ENCODE data around the gene MAPKAP1.

MAPKAP1 gene

GRCh38 chr9:125483697-125484096 lies 223.3 kb downstream of the MAPKAP1 start:
- H3K27me3 ChIP-seq (ENCODE audit: insufficient read depth, low read length), result no peaks in the 10 kb centered on the region

GRCh38 chr9:125479846-125480615 lies 227.0 kb downstream of the MAPKAP1 start:
- Histone ChIP-seq H3K27me3 (ENCODE audit: insufficient read depth, low read length) (no peaks in the 10 kb centered on the region), H2BK12ac (ENCODE audit: low read length) (no peak overlapping the region), H3K4me1 (ENCODE audit: control insufficient read depth in 1 of 2, insufficient read depth in 2 of 2, low read length in 2 of 2) (peaks cover 8 to 21% of the 10 kb centered on the region in 2 experiments), H3K79me2 (ENCODE audit: control insufficient read depth, insufficient read depth, low read length, poor library complexity) (no peaks in the 10 kb centered on the region), H3K18ac (ENCODE audit: low read length) (no peak overlapping the region), H3K9ac (ENCODE audit: low read length) (no peak overlapping the region), H2AFZ (ENCODE audit: insufficient read depth, low read length, poor library complexity) (no peak overlapping the region), H3K23ac (ENCODE audit: low read length) (no peak overlapping the region), H3K79me1 (ENCODE audit: low read length) (peaks cover 2% of the 10 kb centered on the region), H3K4me2 (ENCODE audit: low read length) (no peak overlapping the region), H3K36me3 (ENCODE audit: control insufficient read depth in 1 of 2, insufficient read depth in 2 of 2, low read length in 2 of 2) (peaks cover 0 to 2% of the 10 kb centered on the region in 2 experiments), H3K4me3 (ENCODE audit: low read depth, low read length) (no peak overlapping the region), H3K14ac (ENCODE audit: low read length) (no peak overlapping the region), H3K4ac (ENCODE audit: low read depth, low read length) (no peak overlapping the region), H4K91ac (ENCODE audit: low read depth, low read length) (no peak overlapping the region), H2BK120ac (ENCODE audit: insufficient read depth, low read length, poor library complexity) (no peak overlapping the region), H3K27ac (ENCODE audit: low read depth, low read length) (no peak overlapping the region), H2BK5ac (ENCODE audit: low read depth, low read length, poor library complexity) (no peak overlapping the region), H4K12ac (ENCODE audit: low read depth, low read length) (no peak overlapping the region), H2AK5ac (ENCODE audit: low read length) (no peak overlapping the region), H4K8ac (ENCODE audit: low read depth, low read length) (no peak overlapping the region), H3K9me3 (ENCODE audit: insufficient read depth, low read depth, low read length) (no peaks in the 10 kb centered on the region)
- no CpG with 5 or more reads among the region's 7 CpGs for WGBS (ENCODE audit: extremely low coverage, insufficient coverage, insufficient read length)
- peak in 1 of 2 donors; percentile 17 for DNase-seq

More at GRCh38 chr9:125483697-125484096, 223.3 kb downstream of the MAPKAP1 start:
- Histone ChIP-seq H4K8ac (ENCODE audit: low read depth, low read length) (no peak overlapping the region), H3K9ac (ENCODE audit: low read length) (no peak overlapping the region), H4K91ac (ENCODE audit: low read depth, low read length) (no peak overlapping the region), H2BK120ac (ENCODE audit: insufficient read depth, low read length, poor library complexity) (no peak overlapping the region), H3K4me1 (ENCODE audit: control insufficient read depth in 1 of 2, insufficient read depth in 2 of 2, low read length in 2 of 2) (peaks cover 6% of the 10 kb centered on the region in 2 experiments), H3K4ac (ENCODE audit: low read depth, low read length) (no peak overlapping the region), H3K4me2 (ENCODE audit: low read length) (no peak overlapping the region), H2AK5ac (ENCODE audit: low read length) (no peak overlapping the region), H3K14ac (ENCODE audit: low read length) (no peak overlapping the region), H3K79me2 (ENCODE audit: control insufficient read depth, insufficient read depth, low read length, poor library complexity) (no peaks in the 10 kb centered on the region), H2BK12ac (ENCODE audit: low read length) (no peak overlapping the region), H3K9me3 (ENCODE audit: insufficient read depth, low read depth, low read length) (no peaks in the 10 kb centered on the region), H2AFZ (ENCODE audit: insufficient read depth, low read length, poor library complexity) (no peak overlapping the region), H3K4me3 (ENCODE audit: low read depth, low read length) (no peak overlapping the region), H2BK5ac (ENCODE audit: low read depth, low read length, poor library complexity) (no peak overlapping the region), H4K12ac (ENCODE audit: low read depth, low read length) (no peak overlapping the region), H3K27ac (ENCODE audit: low read depth, low read length) (no peak overlapping the region), H3K18ac (ENCODE audit: low read length) (no peak overlapping the region), H3K23ac (ENCODE audit: low read length) (no peak overlapping the region), H3K79me1 (ENCODE audit: low read length) (no peaks in the 10 kb centered on the region), H3K36me3 (ENCODE audit: control insufficient read depth in 1 of 2, insufficient read depth in 2 of 2, low read length in 2 of 2) (peaks cover 0 to 2% of the 10 kb centered on the region in 2 experiments)
- WGBS (ENCODE audit: extremely low coverage, insufficient coverage, insufficient read length), result no CpG with 5 or more reads among the region's 2 CpGs
- no peak for DNase-seq

DNA sequence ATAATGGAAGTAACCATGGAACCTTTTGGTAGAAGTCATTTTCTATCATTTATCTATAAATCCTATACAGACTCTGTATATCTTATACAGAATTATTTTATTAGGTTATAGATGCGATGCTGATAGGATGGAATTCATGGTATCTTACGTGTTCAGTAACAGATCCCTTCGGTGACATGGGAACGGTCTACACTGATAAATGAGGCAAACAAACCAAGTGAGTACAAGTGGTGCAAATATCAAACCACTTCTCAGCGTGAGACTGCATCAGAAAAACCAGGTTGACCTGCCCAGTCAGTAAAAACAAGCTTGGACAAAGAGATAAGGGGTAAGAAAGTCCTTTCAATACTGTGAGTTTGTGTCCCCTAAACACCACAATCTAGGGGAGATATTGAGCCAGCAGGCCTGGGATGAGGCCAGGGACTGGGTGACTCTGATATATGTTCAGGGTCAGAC lies 229.9 kb downstream of the MAPKAP1 start:
- H3K4me3 ChIP-seq (ENCODE audit: low read depth, low read length), result no peak overlapping the region
- H3K36me3 ChIP-seq (ENCODE audit: control insufficient read depth in 1 of 2, insufficient read depth in 2 of 2, low read length in 2 of 2), result peaks cover 0 to 2% of the 10 kb centered on the region in 2 experiments
- no peak overlapping the region for H3K4me2 ChIP-seq (ENCODE audit: low read length)
- no peak overlapping the region for H3K27ac ChIP-seq (ENCODE audit: low read depth, low read length)
- no peak overlapping the region for H2BK5ac ChIP-seq (ENCODE audit: low read depth, low read length, poor library complexity)
- H2AFZ ChIP-seq (ENCODE audit: insufficient read depth, low read length, poor library complexity), result no peak overlapping the region
- no peak overlapping the region for H2BK120ac ChIP-seq (ENCODE audit: insufficient read depth, low read length, poor library complexity)
- no peak overlapping the region for H2BK12ac ChIP-seq (ENCODE audit: low read length)
- H4K91ac ChIP-seq (ENCODE audit: low read depth, low read length), result no peak overlapping the region
- no peak for DNase-seq
- H3K4ac ChIP-seq (ENCODE audit: low read depth, low read length), result no peak overlapping the region
- H3K9me3 ChIP-seq (ENCODE audit: insufficient read depth, low read depth, low read length), result no peaks in the 10 kb centered on the region
- H3K79me2 ChIP-seq (ENCODE audit: control insufficient read depth, insufficient read depth, low read length, poor library complexity), result peaks cover 3% of the 10 kb centered on the region
- no CpG with 5 or more reads among the region's 5 CpGs for WGBS (ENCODE audit: extremely low coverage, insufficient coverage, insufficient read length)
- no peak overlapping the region for H3K14ac ChIP-seq (ENCODE audit: low read length)
- H3K27me3 ChIP-seq (ENCODE audit: insufficient read depth, low read length), result no peaks in the 10 kb centered on the region
- H3K4me1 ChIP-seq (ENCODE audit: control insufficient read depth in 1 of 2, insufficient read depth in 2 of 2, low read length in 2 of 2), result peaks cover 13 to 29% of the 10 kb centered on the region in 2 experiments
- no peak overlapping the region for H4K8ac ChIP-seq (ENCODE audit: low read depth, low read length)
- H3K23ac ChIP-seq (ENCODE audit: low read length), result no peak overlapping the region
- no peak overlapping the region for H3K9ac ChIP-seq (ENCODE audit: low read length)
- peaks cover 7% of the 10 kb centered on the region for H3K79me1 ChIP-seq (ENCODE audit: low read length)
- no peak overlapping the region for H2AK5ac ChIP-seq (ENCODE audit: low read length)
- H3K18ac ChIP-seq (ENCODE audit: low read length), result no peak overlapping the region
- H4K12ac ChIP-seq (ENCODE audit: low read depth, low read length), result no peak overlapping the region

GRCh38 chr9:125476645-125477044 lies 230.4 kb downstream of the MAPKAP1 start:
- Histone ChIP-seq H3K4me1 (ENCODE audit: control insufficient read depth in 1 of 2, insufficient read depth in 2 of 2, low read length in 2 of 2) (peaks cover 14 to 34% of the 10 kb centered on the region in 2 experiments), H2AK5ac (ENCODE audit: low read length) (no peak overlapping the region), H3K14ac (ENCODE audit: low read length) (no peak overlapping the region), H3K79me2 (ENCODE audit: control insufficient read depth, insufficient read depth, low read length, poor library complexity) (peaks cover 3% of the 10 kb centered on the region), H3K36me3 (ENCODE audit: control insufficient read depth in 1 of 2, insufficient read depth in 2 of 2, low read length in 2 of 2) (peaks cover 0 to 2% of the 10 kb centered on the region in 2 experiments), H4K12ac (ENCODE audit: low read depth, low read length) (no peak overlapping the region), H3K4me3 (ENCODE audit: low read depth, low read length) (no peak overlapping the region), H3K79me1 (ENCODE audit: low read length) (peaks cover 7% of the 10 kb centered on the region), H4K91ac (ENCODE audit: low read depth, low read length) (no peak overlapping the region), H2BK120ac (ENCODE audit: insufficient read depth, low read length, poor library complexity) (no peak overlapping the region), H3K9me3 (ENCODE audit: insufficient read depth, low read depth, low read length) (no peaks in the 10 kb centered on the region), H2AFZ (ENCODE audit: insufficient read depth, low read length, poor library complexity) (no peak overlapping the region), H2BK12ac (ENCODE audit: low read length) (no peak overlapping the region), H3K4me2 (ENCODE audit: low read length) (no peak overlapping the region), H3K18ac (ENCODE audit: low read length) (no peak overlapping the region), H2BK5ac (ENCODE audit: low read depth, low read length, poor library complexity) (no peak overlapping the region), H3K23ac (ENCODE audit: low read length) (no peak overlapping the region), H3K9ac (ENCODE audit: low read length) (no peak overlapping the region), H4K8ac (ENCODE audit: low read depth, low read length) (no peak overlapping the region), H3K27ac (ENCODE audit: low read depth, low read length) (no peak overlapping the region), H3K27me3 (ENCODE audit: insufficient read depth, low read length) (no peaks in the 10 kb centered on the region), H3K4ac (ENCODE audit: low read depth, low read length) (no peak overlapping the region)
- no CpG with 5 or more reads among the region's 6 CpGs for WGBS (ENCODE audit: extremely low coverage, insufficient coverage, insufficient read length)
- no peak for DNase-seq

Data from trophoblast cell (in vitro differentiated cells and primary cell).